Measurements from ENCODE around the gene CCDC134.
"Not testable (repeated sequence)": the region's sequence is repeated elsewhere in the genome, so short reads cannot be mapped to it uniquely, and the experiment has no call there.

CCDC134 gene

GRCh38 chr22:41845380-41846267 is 45.1 kb downstream of the CCDC134 start:
- DNase-seq = no peak

- DNase-seq = no peak
These were observed 45.9 kb downstream of the CCDC134 start for GRCh38 chr22:41846268-41846987.

- DNase-seq = no peak
These were observed 46.8 kb downstream of the CCDC134 start for GRCh38 chr22:41847300-41847699.

GRCh38 chr22:41848468-41848867 is 48.0 kb downstream of the CCDC134 start:
- DNase-seq = no peak

GRCh38 chr22:41856469-41856868 is 56.0 kb downstream of the CCDC134 start:
- no peak for DNase-seq

GRCh38 chr22:41857155-41857859 is 56.8 kb downstream of the CCDC134 start:
- DNase-seq = no peak

- DNase-seq = no peak
These were observed 57.4 kb downstream of the CCDC134 start for GRCh38 chr22:41857860-41858199.

GRCh38 chr22:41862160-41862529 is 61.7 kb downstream of the CCDC134 start:
- no peak for DNase-seq

GRCh38 chr22:41862530-41863266 is 62.2 kb downstream of the CCDC134 start:
- peak; percentile 50 for DNase-seq

GRCh38 chr22:41863472-41863871 is 63.0 kb downstream of the CCDC134 start:
- DNase-seq = no peak

GRCh38 chr22:41868556-41868955 is 68.1 kb downstream of the CCDC134 start:
- DNase-seq = no peak

- DNase-seq = not testable (repeated sequence)
These were observed 69.6 kb downstream of the CCDC134 start for GRCh38 chr22:41870081-41870480.

GRCh38 chr22:41870786-41871185 is 70.3 kb downstream of the CCDC134 start:
- peak; percentile 9 for DNase-seq

GRCh38 chr22:41873391-41873790 is 72.9 kb downstream of the CCDC134 start:
- DNase-seq = no peak

- no peak for DNase-seq
These were observed 73.6 kb downstream of the CCDC134 start for GRCh38 chr22:41874090-41874489.

- DNase-seq = no peak
These were observed 75.2 kb downstream of the CCDC134 start for GRCh38 chr22:41875531-41876270.
